Stimulated activated CD8-positive, alpha-beta memory T cell treated with anti-CD3 and anti-CD28 coated beads, Interleukin-12 subunit alpha, Interleukin-12 subunit beta, amount 100 ng/mL, for 24 hours (primary cell): Measurements from ENCODE around the gene NDE1.

Experiments
- DNase-seq: peaks from one replicate; pipeline ENCODE4 v3.0.0-alpha.2; 2020; ENCODE audit errors: extremely low read depth

Gene NDE1

GRCh38 chr16:15737140-15737644 lies 87.1 kb downstream of the NDE1 start:
- no peak for DNase-seq

- no peak for DNase-seq
These were observed 89.4 kb downstream of the NDE1 start for GRCh38 chr16:15739464-15739863.

GRCh38 chr16:15739950-15740349 lies 89.9 kb downstream of the NDE1 start:
- DNase-seq: no peak

- no peak for DNase-seq
These were observed 91.3 kb downstream of the NDE1 start for GRCh38 chr16:15741207-15741871.

GRCh38 chr16:15742716-15743115 lies 92.7 kb downstream of the NDE1 start:
- no peak for DNase-seq

GRCh38 chr16:15743657-15744056 lies 93.6 kb downstream of the NDE1 start:
- no peak for DNase-seq

GRCh38 chr16:15746332-15746731 lies 96.3 kb downstream of the NDE1 start:
- DNase-seq: no peak

GRCh38 chr16:15747937-15748336 lies 97.9 kb downstream of the NDE1 start:
- DNase-seq: no peak

- no peak for DNase-seq
These were observed 98.6 kb downstream of the NDE1 start for GRCh38 chr16:15748654-15749053.

GRCh38 chr16:15749371-15749770 lies 99.3 kb downstream of the NDE1 start:
- DNase-seq: no peak

- DNase-seq: no peak
These were observed 99.9 kb downstream of the NDE1 start for GRCh38 chr16:15749985-15750384.

- DNase-seq: no peak
These were observed 101.9 kb downstream of the NDE1 start for GRCh38 chr16:15751940-15752339.

GRCh38 chr16:15752717-15753488 lies 102.9 kb downstream of the NDE1 start:
- no peak for DNase-seq

- no peak for DNase-seq
These were observed 104.9 kb downstream of the NDE1 start for GRCh38 chr16:15754821-15755534.

- DNase-seq: no peak
These were observed 107.0 kb downstream of the NDE1 start for GRCh38 chr16:15757077-15757386.

GRCh38 chr16:15757630-15758251 lies 107.7 kb downstream of the NDE1 start:
- DNase-seq: no peak

GRCh38 chr16:15759070-15759469 lies 109.0 kb downstream of the NDE1 start:
- DNase-seq: no peak

- no peak for DNase-seq
These were observed 110.1 kb downstream of the NDE1 start for GRCh38 chr16:15760129-15760528.

- no peak for DNase-seq
These were observed 114.1 kb downstream of the NDE1 start for GRCh38 chr16:15764112-15764511.

GRCh38 chr16:15765116-15765515 lies 115.1 kb downstream of the NDE1 start:
- no peak for DNase-seq

GRCh38 chr16:15765880-15766279 lies 115.8 kb downstream of the NDE1 start:
- DNase-seq: no peak

GRCh38 chr16:15766918-15767317 lies 116.9 kb downstream of the NDE1 start:
- DNase-seq: no peak
